ENCODE measurements around the gene FAM217B.

DNA sequence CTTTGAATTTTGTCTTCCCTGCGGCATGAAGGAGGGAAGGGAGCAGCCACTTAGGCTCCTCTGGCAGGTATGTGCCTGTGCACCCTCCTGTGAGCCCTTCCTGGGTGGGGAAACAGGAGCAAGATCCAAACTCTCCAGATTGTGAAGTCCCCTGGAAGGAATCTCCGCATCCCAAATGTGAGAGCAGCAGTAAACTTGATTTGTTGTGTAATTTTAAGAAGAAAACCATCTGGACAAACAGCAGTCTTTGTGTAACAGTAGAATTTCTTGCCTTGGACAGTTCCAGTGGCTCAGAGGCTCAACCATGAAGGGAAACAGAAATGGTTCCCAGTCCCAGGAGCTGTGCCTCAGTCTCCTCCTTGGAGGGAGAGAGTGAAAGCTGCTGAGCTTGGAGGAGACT lies 57.7 kb downstream of the FAM217B start:
- TF ChIP-seq, protein P1, sequence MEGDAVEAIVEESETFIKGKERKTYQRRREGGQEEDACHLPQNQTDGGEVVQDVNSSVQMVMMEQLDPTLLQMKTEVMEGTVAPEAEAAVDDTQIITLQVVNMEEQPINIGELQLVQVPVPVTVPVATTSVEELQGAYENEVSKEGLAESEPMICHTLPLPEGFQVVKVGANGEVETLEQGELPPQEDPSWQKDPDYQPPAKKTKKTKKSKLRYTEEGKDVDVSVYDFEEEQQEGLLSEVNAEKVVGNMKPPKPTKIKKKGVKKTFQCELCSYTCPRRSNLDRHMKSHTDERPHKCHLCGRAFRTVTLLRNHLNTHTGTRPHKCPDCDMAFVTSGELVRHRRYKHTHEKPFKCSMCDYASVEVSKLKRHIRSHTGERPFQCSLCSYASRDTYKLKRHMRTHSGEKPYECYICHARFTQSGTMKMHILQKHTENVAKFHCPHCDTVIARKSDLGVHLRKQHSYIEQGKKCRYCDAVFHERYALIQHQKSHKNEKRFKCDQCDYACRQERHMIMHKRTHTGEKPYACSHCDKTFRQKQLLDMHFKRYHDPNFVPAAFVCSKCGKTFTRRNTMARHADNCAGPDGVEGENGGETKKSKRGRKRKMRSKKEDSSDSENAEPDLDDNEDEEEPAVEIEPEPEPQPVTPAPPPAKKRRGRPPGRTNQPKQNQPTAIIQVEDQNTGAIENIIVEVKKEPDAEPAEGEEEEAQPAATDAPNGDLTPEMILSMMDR (IDR thresholded peaks at IDR 0.05 in 8 of 11, conservative IDR thresholded peaks at IDR 0.05 in 3 of 11): no peak
- TF ChIP-seq POLR2A (IDR thresholded peaks at IDR 0.05) (no peak), POLR2AphosphoS5 (IDR thresholded peaks at IDR 0.05) (no peak)
